Tibial artery (tissue), 4 donors: ENCODE measurements around the gene XPO6.

Experiments
- DNase-seq, 2 donors: peaks; one replicate each; pipeline ENCODE4 v3.0.0-alpha.2; 2019
- H3K27ac ChIP-seq, 2 donors: fragments of 200-600 bp; sonication (generic) in 1 of 2; 1 replicate in 1 of 2; 2 replicates in 1 of 2; pipeline ENCODE4 v1.5.1; 2018 to 2019; ENCODE audit warnings: mild to moderate bottlenecking in 1 of 2
- H3K27me3 ChIP-seq, 2 donors: fragments of 200-600 bp; sonication (generic) in 1 of 2; one replicate each; pipeline versions ENCODE4 v1.5.1 to v1.6.0; 2016 to 2019
- H3K36me3 ChIP-seq, 3 donors: fragments of 200-600 bp; sonication (generic) in 2 of 3; one replicate each; pipeline ENCODE4 v1.5.1; 2016 to 2019; ENCODE audit warnings: mild to moderate bottlenecking in 2 of 3
- H3K4me1 ChIP-seq, 4 donors: fragments of 200-600 bp; sonication (generic) in 2 of 4; 1 replicate in 3 of 4; 2 replicates in 1 of 4; pipeline ENCODE4 v1.5.1; 2016 to 2019
- H3K4me3 ChIP-seq, 2 donors: fragments of 200-600 bp; sonication (generic) in 1 of 2; 1 replicate in 1 of 2; 2 replicates in 1 of 2; pipeline ENCODE4 v1.5.1; 2018 to 2019; ENCODE audit warnings: mild to moderate bottlenecking in 2 of 2
- H3K9me3 ChIP-seq, 3 donors: fragments of 200-600 bp; sonication (generic) in 1 of 3; one replicate each; pipeline ENCODE4 v1.5.1; 2016 to 2019
- intact Hi-C: fragments of 100-400 bp; cut with DNase I; formaldehyde crosslinking; loops from one replicate; pipeline ENCODE4 v1.15.0; 2023; ENCODE audit warnings: low total_unique reads
- TF ChIP-seq, protein P1 (sequence below), 2 experiments: fragments of 200-600 bp in 1 of 2; fragments of 450-650 bp in 1 of 2; IDR thresholded peaks; one replicate each; pipeline ENCODE4 v1.5.1; 2017 to 2019; ENCODE audit warnings: antibody characterized with exemption in 2 of 2, mild to moderate bottlenecking in 1 of 2, moderate library complexity in 1 of 2

Gene XPO6

DNA sequence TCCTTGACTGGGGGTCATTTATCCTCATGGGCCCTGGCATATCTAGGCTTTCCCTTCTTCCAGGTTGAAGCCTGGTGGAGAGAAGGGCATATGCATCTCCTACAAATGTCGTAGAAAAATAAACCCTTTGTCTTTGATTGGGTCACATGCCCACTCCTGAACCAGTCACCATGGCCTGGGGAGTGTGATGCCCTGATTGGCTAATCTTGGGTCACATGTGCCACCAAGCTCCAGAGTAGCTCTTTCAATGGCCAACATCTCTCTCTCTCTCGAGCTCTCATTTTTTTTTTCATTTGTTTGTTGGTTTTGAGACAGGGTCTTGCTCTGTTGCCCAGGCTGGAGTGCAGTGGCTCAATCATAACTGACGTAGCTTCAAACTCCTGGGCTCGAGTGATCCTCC lies 5.6 kb upstream of the XPO6 start:
- intact Hi-C loops, result loop anchor here (5.0 to 10.0 kb wide), 2 partner anchors 277 to 315 kb away; partner anchors contain the start of genes APOBR and CLN3
- no peaks in the 10 kb centered on the region for H3K36me3 ChIP-seq
- no peak for DNase-seq
- H3K4me3 ChIP-seq, result no peak overlapping the region
- no peak overlapping the region for H3K27ac ChIP-seq
- H3K9me3 ChIP-seq, result no peaks in the 10 kb centered on the region
- no peaks in the 10 kb centered on the region for H3K27me3 ChIP-seq
- peaks cover 0 to 6% (median 2%) of the 10 kb centered on the region in 4 donors for H3K4me1 ChIP-seq
- TF ChIP-seq, protein P1, sequence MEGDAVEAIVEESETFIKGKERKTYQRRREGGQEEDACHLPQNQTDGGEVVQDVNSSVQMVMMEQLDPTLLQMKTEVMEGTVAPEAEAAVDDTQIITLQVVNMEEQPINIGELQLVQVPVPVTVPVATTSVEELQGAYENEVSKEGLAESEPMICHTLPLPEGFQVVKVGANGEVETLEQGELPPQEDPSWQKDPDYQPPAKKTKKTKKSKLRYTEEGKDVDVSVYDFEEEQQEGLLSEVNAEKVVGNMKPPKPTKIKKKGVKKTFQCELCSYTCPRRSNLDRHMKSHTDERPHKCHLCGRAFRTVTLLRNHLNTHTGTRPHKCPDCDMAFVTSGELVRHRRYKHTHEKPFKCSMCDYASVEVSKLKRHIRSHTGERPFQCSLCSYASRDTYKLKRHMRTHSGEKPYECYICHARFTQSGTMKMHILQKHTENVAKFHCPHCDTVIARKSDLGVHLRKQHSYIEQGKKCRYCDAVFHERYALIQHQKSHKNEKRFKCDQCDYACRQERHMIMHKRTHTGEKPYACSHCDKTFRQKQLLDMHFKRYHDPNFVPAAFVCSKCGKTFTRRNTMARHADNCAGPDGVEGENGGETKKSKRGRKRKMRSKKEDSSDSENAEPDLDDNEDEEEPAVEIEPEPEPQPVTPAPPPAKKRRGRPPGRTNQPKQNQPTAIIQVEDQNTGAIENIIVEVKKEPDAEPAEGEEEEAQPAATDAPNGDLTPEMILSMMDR (IDR thresholded peaks at IDR 0.05), result no peak

DNA sequence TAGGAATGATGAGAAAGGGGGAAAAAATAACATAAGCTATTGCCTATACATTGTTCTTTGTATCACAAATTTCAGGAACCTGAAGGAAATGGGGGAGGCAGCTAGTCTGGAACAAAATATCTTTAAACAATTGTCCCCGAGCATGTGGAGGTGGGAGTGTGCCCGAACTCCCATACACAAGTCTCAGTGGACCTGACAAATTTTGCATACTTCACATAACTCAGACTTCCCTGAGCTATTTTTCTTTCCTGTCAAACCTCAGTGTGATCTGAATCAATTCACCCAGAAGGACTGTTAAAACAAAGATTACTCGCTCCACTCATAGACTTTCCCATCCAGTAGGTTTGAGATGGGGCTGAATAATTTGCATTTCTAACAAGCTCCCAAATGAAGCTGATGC lies 1.6 kb upstream of the XPO6 start:
- no peaks in the 10 kb centered on the region for H3K9me3 ChIP-seq
- intact Hi-C loops, result loop anchor here (5.0 to 10.0 kb wide), 2 partner anchors 281 to 666 kb away; partner anchors contain the start of genes APOBR, CLN3 and GTF3C1
- no peaks in the 10 kb centered on the region for H3K27me3 ChIP-seq
- no peak overlapping the region for H3K27ac ChIP-seq
- TF ChIP-seq, protein P1 (IDR thresholded peaks at IDR 0.05), result no peak
- no peak for DNase-seq
- peaks cover 0 to 8% (median 0%) of the 10 kb centered on the region in 3 donors for H3K36me3 ChIP-seq
- H3K4me1 ChIP-seq, result peaks cover 0 to 25% (median 11%) of the 10 kb centered on the region in 4 donors
- H3K4me3 ChIP-seq, result no peak overlapping the region

DNA sequence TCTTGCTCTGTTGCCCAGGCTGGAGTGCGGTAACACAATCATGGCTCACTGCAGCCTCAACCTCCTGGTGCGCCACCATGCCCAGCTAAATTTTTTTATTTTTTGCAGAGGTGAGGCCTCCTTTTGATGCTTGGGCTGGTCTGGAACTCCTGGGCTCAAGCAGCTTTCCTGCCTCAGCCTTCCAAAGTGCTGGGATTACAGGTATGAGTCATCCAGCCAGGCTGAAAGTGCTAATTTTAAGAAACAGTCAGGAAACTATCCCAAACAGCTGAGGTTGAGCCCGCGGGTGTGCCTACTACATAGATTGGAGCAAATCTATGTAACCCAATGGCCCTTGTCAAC lies 738 bp upstream of the XPO6 start:
- peaks cover 0 to 25% (median 11%) of the 10 kb centered on the region in 4 donors for H3K4me1 ChIP-seq
- no peaks in the 10 kb centered on the region for H3K9me3 ChIP-seq
- peak overlapping the region; percentile 68 to 78 for H3K4me3 ChIP-seq
- H3K27ac ChIP-seq, result no peak overlapping the region
- intact Hi-C loops, result loop anchor here (5.0 to 10.0 kb wide), 2 partner anchors 282 to 665 kb away; partner anchors contain the start of genes APOBR, CLN3 and GTF3C1
- TF ChIP-seq, protein P1 (IDR thresholded peaks at IDR 0.05), result no peak
- no peaks in the 10 kb centered on the region for H3K27me3 ChIP-seq
- peaks cover 0 to 8% (median 0%) of the 10 kb centered on the region in 3 donors for H3K36me3 ChIP-seq
- DNase-seq, result no peak

DNA sequence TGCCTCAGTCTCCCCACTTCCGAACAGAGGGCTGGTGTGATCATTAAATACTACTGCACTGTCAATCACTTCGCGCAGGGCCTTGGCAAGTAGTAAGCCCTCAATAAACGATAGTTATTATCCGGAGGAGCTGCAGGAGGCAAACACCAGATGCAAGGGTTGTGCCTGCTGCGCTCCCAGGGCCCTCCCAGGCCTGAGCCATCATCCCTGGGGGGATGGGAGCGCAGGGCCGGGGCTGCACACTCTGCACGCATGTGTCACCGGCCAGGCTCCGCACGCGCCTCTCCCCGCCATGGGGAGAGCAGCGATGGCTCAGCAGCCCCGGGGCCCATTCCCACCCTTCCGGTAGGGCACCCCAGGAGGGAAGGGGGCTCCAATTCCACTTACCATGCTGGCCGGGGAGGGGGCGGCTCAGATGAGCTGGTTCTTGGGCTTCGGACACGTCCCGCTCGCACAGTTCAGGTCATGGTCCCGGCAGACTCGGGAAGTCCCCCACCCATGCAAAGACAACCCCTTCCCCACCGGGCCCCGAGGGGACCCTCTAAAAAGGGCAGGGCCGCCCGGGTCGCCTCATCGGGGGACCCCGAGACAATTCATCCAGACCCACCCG lies 681 bp downstream of the XPO6 start:
- peak overlapping the region; percentile 86 to 92 for H3K27ac ChIP-seq
- peak; percentile 64 to 86 for DNase-seq
- peaks cover 0 to 11% (median 0%) of the 10 kb centered on the region in 3 donors for H3K36me3 ChIP-seq
- intact Hi-C loops, result loop anchor here (5.0 to 10.0 kb wide), 2 partner anchors 284 to 664 kb away; partner anchors contain the start of genes APOBR, CLN3 and GTF3C1
- peaks cover 0 to 25% (median 11%) of the 10 kb centered on the region in 4 donors for H3K4me1 ChIP-seq
- no peaks in the 10 kb centered on the region for H3K9me3 ChIP-seq
- peak overlapping the region; percentile 68 to 78 for H3K4me3 ChIP-seq
- TF ChIP-seq, protein P1 (IDR thresholded peaks at IDR 0.05), result no peak
- H3K27me3 ChIP-seq, result no peaks in the 10 kb centered on the region

DNA sequence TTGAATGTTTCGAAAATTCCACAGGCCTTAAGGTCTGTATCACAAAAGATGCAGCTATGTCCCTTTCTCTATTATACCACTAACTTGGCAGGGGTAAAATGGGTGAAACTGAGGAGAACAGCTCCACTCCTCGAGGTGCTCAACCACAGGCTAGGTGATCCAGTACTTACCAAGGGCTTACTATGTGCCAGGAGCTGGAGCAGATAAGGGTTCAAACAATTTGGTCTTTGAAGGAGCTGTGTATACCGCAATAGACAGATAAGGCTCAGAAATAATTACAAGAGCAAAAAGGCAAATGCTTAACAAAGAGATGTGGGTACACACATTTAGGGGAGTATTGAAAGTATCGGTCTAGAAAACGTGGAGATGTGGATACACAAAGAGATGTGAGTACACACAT lies 1.5 kb downstream of the XPO6 start:
- Histone ChIP-seq H3K4me1 (peaks cover 0 to 25% (median 11%) of the 10 kb centered on the region in 4 donors), H3K9me3 (no peaks in the 10 kb centered on the region), H3K4me3 (peak overlapping the region; percentile 68 to 78), H3K27me3 (no peaks in the 10 kb centered on the region), H3K36me3 (peaks cover 0 to 19% (median 3%) of the 10 kb centered on the region in 3 donors), H3K27ac (peak overlapping the region in 1 of 2 donors; percentile 86)
- intact Hi-C loops, result loop anchor here (5.0 to 10.0 kb wide), 2 partner anchors 285 to 663 kb away; partner anchors contain the start of genes APOBR, CLN3 and GTF3C1
- DNase-seq, result no peak
- TF ChIP-seq, protein P1 (IDR thresholded peaks at IDR 0.05), result no peak
